ENCODE data around the gene PTPRN2. TPM values are rescaled to one million over a fixed set of nuclear protein-coding genes. Genes with fewer than 3 reads are reported as not detected.
"Not testable (repeated sequence)": the region's sequence is repeated elsewhere in the genome, so short reads cannot be mapped to it uniquely, and the experiment has no call there.

PTPRN2 gene
- total RNA-seq, 2 experiments from 2014 or later: 0.46 to 0.51 TPM

DNA sequence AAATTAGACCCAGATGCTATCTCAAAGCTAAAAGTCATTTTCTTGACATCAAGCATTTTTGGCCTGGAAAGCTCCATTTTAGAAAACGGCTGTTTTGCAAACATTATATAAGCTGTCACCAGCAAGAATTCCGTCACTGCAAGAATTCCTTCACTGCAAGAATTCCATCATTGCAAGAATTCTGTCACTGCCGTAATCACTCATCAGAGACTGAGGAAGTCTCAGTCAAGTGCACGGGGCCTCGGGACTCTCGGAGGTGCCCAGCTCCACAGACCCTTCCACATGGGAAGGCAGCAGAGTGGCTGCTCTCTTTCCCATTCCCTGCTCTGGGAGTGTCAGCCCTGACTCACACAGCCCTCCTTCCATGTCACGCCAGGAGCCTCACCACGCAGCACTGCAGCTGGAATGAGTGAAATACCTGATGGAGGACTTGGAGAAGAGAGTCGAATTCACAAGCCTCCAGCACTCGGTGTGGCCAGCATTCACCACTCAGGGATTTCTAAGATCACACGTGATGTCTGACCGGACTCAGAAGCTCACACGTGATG lies 168.3 kb downstream of the PTPRN2 start:
- DNase-seq (no peak), ATAC-seq (no peak)
- Mint-ChIP-seq H3K27ac (no peak overlapping the region), H3K9me3 (ENCODE audit: low read depth) (peaks cover 10% of the 10 kb centered on the region), H3K27me3 (no peaks in the 10 kb centered on the region), H3K36me3 (ENCODE audit: low read depth) (no peaks in the 10 kb centered on the region), H3K4me3 (no peak overlapping the region), H3K4me1 (no peaks in the 10 kb centered on the region)
- intact Hi-C loops (cut with DNase I, micrococcal nuclease): no loop called here
- ChIA-PET POLR2A (no interaction called here), CTCF (interaction anchor here (0.6 kb wide), 1 partner anchor 202 kb away, joined by 3 read pairs; no protein-coding TSS in a partner anchor)

DNA sequence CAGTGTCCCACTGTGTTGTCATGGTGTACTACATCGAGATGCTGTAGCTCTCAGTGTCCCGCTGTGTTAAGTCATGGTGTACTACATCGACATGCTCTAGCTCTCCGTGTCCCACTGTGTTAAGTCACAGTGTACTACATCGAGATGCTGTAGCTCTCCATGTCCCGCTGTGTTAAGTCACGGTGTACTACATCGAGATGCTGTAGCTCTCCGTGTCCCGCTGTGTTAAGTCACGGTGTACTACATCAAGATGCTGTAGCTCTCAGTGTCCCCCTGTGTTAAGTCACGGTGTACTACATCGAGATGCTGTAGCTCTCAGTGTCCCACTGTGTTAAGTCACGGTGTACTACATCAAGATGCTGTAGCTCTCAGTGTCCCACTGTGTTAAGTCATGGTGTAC lies 169.2 kb downstream of the PTPRN2 start:
- peaks cover 10% of the 10 kb centered on the region for H3K9me3 Mint-ChIP-seq (ENCODE audit: low read depth)
- DNase-seq; H3K27me3 Mint-ChIP-seq; ATAC-seq; H3K4me3 Mint-ChIP-seq; H3K27ac Mint-ChIP-seq; H3K4me1 Mint-ChIP-seq; H3K36me3 Mint-ChIP-seq (ENCODE audit: low read depth); intact Hi-C loops (cut with DNase I, micrococcal nuclease); CTCF ChIA-PET; POLR2A ChIA-PET: not testable (repeated sequence)

- H3K4me1 Mint-ChIP-seq: no peaks in the 10 kb centered on the region
- CTCF ChIA-PET: no interaction called here
Observed at GRCh38 chr7:158416283-158416933, 171.2 kb downstream of the PTPRN2 start.

GRCh38 chr7:158415316-158415715 lies 172.3 kb downstream of the PTPRN2 start:
- no peak overlapping the region for H3K27ac Mint-ChIP-seq
- ChIA-PET CTCF (no interaction called here), POLR2A (no interaction called here)
- H3K4me3 Mint-ChIP-seq: no peak overlapping the region
- H3K9me3 Mint-ChIP-seq (ENCODE audit: low read depth): peaks cover 10% of the 10 kb centered on the region
- DNase-seq: no peak
- intact Hi-C loops (cut with DNase I, micrococcal nuclease): no loop called here
- H3K36me3 Mint-ChIP-seq (ENCODE audit: low read depth): no peaks in the 10 kb centered on the region
- H3K27me3 Mint-ChIP-seq: no peaks in the 10 kb centered on the region
- H3K4me1 Mint-ChIP-seq: no peaks in the 10 kb centered on the region
- ATAC-seq: no peak

More at GRCh38 chr7:158416283-158416933, 171.2 kb downstream of the PTPRN2 start:
- H3K27ac Mint-ChIP-seq: no peak overlapping the region
- intact Hi-C loops (cut with DNase I, micrococcal nuclease): no loop called here
- H3K9me3 Mint-ChIP-seq (ENCODE audit: low read depth): peaks cover 10% of the 10 kb centered on the region
- no peaks in the 10 kb centered on the region for H3K36me3 Mint-ChIP-seq (ENCODE audit: low read depth)
- ATAC-seq (no peak), DNase-seq (no peak)
- no peaks in the 10 kb centered on the region for H3K27me3 Mint-ChIP-seq
- no peak overlapping the region for H3K4me3 Mint-ChIP-seq
- POLR2A ChIA-PET: no interaction called here

DNA sequence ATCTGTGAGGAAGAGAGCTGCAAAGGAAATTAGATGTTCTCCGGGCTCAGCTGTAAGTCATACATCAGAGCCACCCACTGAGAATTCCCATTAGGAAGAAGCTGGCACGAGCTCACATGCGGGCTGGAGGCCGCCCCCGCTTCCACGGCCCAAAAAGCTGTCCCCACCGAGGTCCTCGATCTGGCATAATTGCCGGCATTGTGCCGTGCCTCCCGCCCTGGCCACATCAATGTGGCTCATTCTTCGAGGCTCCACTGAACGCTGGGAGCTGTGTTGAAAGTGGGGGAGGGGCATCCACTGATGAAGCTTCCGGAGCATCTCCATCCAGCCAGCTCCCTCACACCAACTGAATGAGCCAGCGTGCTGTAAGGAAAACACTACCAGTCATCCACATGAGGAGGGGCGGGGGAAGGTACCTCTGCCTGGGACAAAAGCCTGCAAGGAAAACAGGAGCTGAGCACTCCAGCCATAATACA lies 173.1 kb downstream of the PTPRN2 start:
- Mint-ChIP-seq H3K27ac (no peak overlapping the region), H3K36me3 (ENCODE audit: low read depth) (no peaks in the 10 kb centered on the region), H3K9me3 (ENCODE audit: low read depth) (peaks cover 10% of the 10 kb centered on the region), H3K27me3 (no peaks in the 10 kb centered on the region), H3K4me1 (no peaks in the 10 kb centered on the region), H3K4me3 (no peak overlapping the region)
- DNase-seq: no peak
- ChIA-PET POLR2A (no interaction called here), CTCF (no interaction called here)
- intact Hi-C loops (cut with DNase I, micrococcal nuclease): no loop called here
- no peak for ATAC-seq

- no peaks in the 10 kb centered on the region for H3K27me3 Mint-ChIP-seq
- H3K4me3 Mint-ChIP-seq: no peak overlapping the region
- no peaks in the 10 kb centered on the region for H3K36me3 Mint-ChIP-seq (ENCODE audit: low read depth)
- CTCF ChIA-PET: no interaction called here
- DNase-seq (no peak), ATAC-seq (no peak)
- H3K4me1 Mint-ChIP-seq: no peaks in the 10 kb centered on the region
- POLR2A ChIA-PET: no interaction called here
- peaks cover 10% of the 10 kb centered on the region for H3K9me3 Mint-ChIP-seq (ENCODE audit: low read depth)
- no peak overlapping the region for H3K27ac Mint-ChIP-seq
- intact Hi-C loops (cut with DNase I, micrococcal nuclease): no loop called here
Observed at GRCh38 chr7:158414002-158414401, 173.6 kb downstream of the PTPRN2 start.

GRCh38 chr7:158411232-158411950 lies 176.2 kb downstream of the PTPRN2 start:
- H3K27ac Mint-ChIP-seq: no peak overlapping the region
- intact Hi-C loops (cut with DNase I, micrococcal nuclease): no loop called here
- no peak for ATAC-seq
- H3K4me1 Mint-ChIP-seq: no peaks in the 10 kb centered on the region
- no peaks in the 10 kb centered on the region for H3K36me3 Mint-ChIP-seq (ENCODE audit: low read depth)
- no peaks in the 10 kb centered on the region for H3K9me3 Mint-ChIP-seq (ENCODE audit: low read depth)
- H3K27me3 Mint-ChIP-seq: no peaks in the 10 kb centered on the region
- ChIA-PET POLR2A (no interaction called here), CTCF (no interaction called here)
- no peak for DNase-seq
- no peak overlapping the region for H3K4me3 Mint-ChIP-seq

- intact Hi-C loops (cut with DNase I, micrococcal nuclease): no loop called here
- Mint-ChIP-seq H3K27me3 (no peaks in the 10 kb centered on the region), H3K4me1 (no peaks in the 10 kb centered on the region), H3K9me3 (ENCODE audit: low read depth) (no peaks in the 10 kb centered on the region), H3K4me3 (no peak overlapping the region), H3K27ac (no peak overlapping the region), H3K36me3 (ENCODE audit: low read depth) (no peaks in the 10 kb centered on the region)
- ChIA-PET POLR2A (no interaction called here), CTCF (no interaction called here)
- DNase-seq: no peak
- ATAC-seq: no peak
Observed at GRCh38 chr7:158410720-158411119, 176.9 kb downstream of the PTPRN2 start.

DNA sequence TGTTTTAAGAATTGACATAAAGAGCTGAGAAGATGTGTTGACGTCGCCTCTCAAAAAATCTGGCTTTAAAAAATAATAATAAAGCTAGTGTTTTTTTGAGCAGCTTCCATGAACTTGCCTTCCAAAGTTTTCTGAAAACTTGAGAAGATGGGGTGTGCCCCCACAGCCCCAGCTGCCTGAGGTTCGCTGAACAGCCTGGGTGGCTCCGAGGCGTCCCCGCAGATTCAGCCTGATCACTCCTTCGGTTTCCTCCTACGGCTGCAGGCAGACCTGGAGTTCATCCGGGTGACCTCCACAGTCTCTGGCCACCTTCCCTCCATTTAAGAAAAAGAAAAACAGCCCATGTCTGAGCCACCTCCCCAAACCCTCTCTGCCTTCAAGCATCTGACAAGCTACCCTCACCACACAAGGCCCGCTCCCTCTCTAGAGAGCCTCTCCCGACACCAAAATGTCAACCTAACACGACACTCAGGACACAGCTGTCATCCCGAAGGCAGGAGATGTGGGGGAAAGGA lies 177.8 kb downstream of the PTPRN2 start:
- CTCF ChIA-PET: interaction anchor here (0.6 to 0.7 kb wide), 3 partner anchors 224 to 524 kb away, joined by 3 to 6 read pairs (median 3); no protein-coding TSS in a partner anchor
- H3K27ac Mint-ChIP-seq: no peak overlapping the region
- ATAC-seq: no peak

GRCh38 chr7:158409120-158409519 lies 178.5 kb downstream of the PTPRN2 start:
- Mint-ChIP-seq H3K4me1 (no peaks in the 10 kb centered on the region), H3K36me3 (ENCODE audit: low read depth) (no peaks in the 10 kb centered on the region), H3K9me3 (ENCODE audit: low read depth) (no peaks in the 10 kb centered on the region), H3K4me3 (no peak overlapping the region), H3K27me3 (no peaks in the 10 kb centered on the region), H3K27ac (no peak overlapping the region)
- DNase-seq (no peak), ATAC-seq (no peak)
- POLR2A ChIA-PET: no interaction called here
- CTCF ChIA-PET: interaction anchor here (0.6 kb wide), 2 partner anchors 223 to 525 kb away, joined by 3 read pairs; no protein-coding TSS in a partner anchor
- intact Hi-C loops (cut with DNase I, micrococcal nuclease): no loop called here

More for the DNA sequence above, 177.8 kb downstream of the PTPRN2 start:
- intact Hi-C loops (cut with DNase I, micrococcal nuclease): no loop called here
- Mint-ChIP-seq H3K4me1 (no peaks in the 10 kb centered on the region), H3K4me3 (no peak overlapping the region), H3K27me3 (no peaks in the 10 kb centered on the region), H3K36me3 (ENCODE audit: low read depth) (no peaks in the 10 kb centered on the region), H3K9me3 (ENCODE audit: low read depth) (no peaks in the 10 kb centered on the region)
- DNase-seq: no peak
- POLR2A ChIA-PET: no interaction called here

- DNase-seq (no peak), ATAC-seq (no peak)
- ChIA-PET CTCF (no interaction called here), POLR2A (no interaction called here)
- Mint-ChIP-seq H3K4me3 (no peak overlapping the region), H3K27me3 (peaks cover 3% of the 10 kb centered on the region), H3K9me3 (ENCODE audit: low read depth) (no peaks in the 10 kb centered on the region), H3K36me3 (ENCODE audit: low read depth) (no peaks in the 10 kb centered on the region), H3K27ac (no peak overlapping the region), H3K4me1 (no peaks in the 10 kb centered on the region)
- intact Hi-C loops (cut with DNase I, micrococcal nuclease): no loop called here
Observed at GRCh38 chr7:158408318-158408920, 179.2 kb downstream of the PTPRN2 start.
